M059J (cell line): ENCODE data around the gene PET100. TPM values are rescaled to one million over a fixed set of nuclear protein-coding genes. Genes with fewer than 3 reads are reported as not detected.
"Not testable (repeated sequence)": the region's sequence is repeated elsewhere in the genome, so short reads cannot be mapped to it uniquely, and the experiment has no call there.

ENCODE experiments used
- DNase-seq: peaks from one replicate; pipeline ENCODE4 v3.0.0-alpha.2; 2012; ENCODE audit warnings: low read depth
- total RNA-seq: library from RNA; depleted of rRNA; stranded (reverse); fragments of >200 nt; shearing (Covaris generic); gene quantifications from 2 replicates; pipeline ENCODE4 v1.2.3, GENCODE V29; 2014

Gene PET100
- total RNA-seq, 1 experiment from 2014 or later, result 67.8 TPM

DNA sequence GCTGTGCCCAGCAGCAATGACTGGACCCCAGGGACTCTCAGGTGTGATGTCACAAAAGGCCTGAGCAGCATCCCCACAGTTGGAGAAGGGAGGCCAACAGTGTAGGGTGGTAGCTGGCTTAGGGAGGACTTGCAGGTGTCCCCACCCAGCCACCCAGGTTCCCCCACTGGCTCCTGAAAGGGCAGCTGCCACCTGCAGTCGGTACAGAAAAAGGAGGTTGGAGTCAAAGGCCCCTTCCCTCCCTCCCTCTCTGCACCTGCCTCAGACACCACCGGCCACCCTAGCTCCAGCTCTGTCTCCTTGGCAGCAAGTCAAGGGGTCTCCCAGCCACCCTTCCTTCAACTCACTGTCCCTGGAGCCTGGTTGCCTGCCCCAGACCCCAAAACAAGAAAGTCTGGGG is 4.1 kb downstream of the PET100 start, which contains the start of gene PCP2:
TSS of gene PCP2 (minus strand) at position 22 of the 400 bp plus-strand sequence. CDS start 262 bp downstream, outside the sequence.
- DNase-seq, result no peak

DNA sequence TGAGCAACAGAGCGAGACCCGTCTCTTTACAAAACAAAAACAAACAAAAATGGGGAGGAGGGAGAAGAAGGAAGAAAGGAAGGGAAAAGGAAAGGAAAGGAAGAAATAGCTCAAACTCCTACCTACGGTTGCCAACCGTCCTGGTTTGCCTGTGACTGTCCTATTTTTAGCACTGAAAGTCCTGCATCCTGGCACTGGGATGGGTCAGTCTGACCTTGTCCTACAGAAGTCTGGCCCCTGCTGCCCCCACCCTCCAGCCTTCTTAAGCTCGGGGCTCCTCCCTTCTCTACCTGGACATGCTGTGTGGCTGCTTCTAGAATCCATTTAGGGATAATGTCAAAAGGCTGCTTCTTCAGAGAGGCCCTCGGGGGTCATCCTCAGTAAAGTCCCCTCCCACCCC is 6.1 kb downstream of the PET100 start:
- DNase-seq, result no peak

DNA sequence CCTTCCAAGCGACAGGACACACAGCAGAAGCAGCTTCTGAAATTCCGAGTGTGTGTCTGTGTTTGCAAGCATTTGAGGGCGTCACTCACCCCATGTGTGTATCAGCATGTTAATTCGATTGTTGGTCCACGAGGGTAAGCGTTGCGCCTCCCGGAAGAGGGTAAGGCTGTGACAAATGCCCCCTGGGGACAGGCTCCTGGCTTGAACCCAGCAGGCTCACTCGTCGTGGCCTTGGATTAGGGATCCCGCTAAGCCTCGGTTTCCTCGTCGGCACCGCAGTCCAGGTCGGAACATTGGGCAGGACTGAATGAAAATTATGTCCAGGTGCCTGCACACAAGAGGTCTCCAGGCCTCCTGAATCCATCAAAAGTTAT is 6.7 kb downstream of the PET100 start:
- DNase-seq, result no peak

DNA sequence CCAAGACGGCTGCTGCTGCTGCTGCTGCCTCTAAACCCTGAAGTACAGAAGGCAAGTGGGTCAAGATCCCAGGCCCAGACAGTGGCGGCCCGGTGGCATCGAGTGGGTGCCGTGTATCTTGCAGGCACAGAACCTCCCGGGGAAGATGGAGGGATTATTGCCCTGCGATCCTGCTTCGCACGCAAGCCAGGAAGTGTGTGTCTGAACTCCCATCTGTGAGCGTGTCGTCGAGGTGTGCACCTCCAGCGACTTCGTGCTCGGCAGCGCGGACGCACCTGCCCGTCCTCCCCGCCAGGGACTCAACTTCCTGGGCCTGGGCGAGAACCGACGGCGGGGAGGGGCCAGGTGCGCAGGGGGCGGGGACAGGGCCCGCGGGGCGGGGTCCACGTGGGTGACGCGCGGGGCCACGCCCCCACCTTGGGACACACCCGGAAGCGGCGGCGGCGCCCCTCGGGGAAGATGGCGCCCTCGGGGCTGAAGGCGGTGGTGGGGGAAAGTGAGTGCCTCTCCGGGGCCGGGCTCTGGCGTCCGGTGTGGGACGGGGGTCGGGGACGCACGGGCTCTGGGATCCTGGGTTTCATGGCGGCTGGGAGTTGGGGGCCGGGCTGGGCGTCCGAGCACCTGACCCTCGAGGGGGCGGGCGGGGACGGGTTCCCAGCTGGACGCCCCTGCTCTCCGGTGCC is 7.2 kb downstream of the PET100 start, which contains the start of gene STXBP2:
TSS of gene STXBP2 (plus strand) at position 420 of the 683 bp plus-strand sequence. CDS start at position 460, 40 bp downstream.
- no peak for DNase-seq

DNA sequence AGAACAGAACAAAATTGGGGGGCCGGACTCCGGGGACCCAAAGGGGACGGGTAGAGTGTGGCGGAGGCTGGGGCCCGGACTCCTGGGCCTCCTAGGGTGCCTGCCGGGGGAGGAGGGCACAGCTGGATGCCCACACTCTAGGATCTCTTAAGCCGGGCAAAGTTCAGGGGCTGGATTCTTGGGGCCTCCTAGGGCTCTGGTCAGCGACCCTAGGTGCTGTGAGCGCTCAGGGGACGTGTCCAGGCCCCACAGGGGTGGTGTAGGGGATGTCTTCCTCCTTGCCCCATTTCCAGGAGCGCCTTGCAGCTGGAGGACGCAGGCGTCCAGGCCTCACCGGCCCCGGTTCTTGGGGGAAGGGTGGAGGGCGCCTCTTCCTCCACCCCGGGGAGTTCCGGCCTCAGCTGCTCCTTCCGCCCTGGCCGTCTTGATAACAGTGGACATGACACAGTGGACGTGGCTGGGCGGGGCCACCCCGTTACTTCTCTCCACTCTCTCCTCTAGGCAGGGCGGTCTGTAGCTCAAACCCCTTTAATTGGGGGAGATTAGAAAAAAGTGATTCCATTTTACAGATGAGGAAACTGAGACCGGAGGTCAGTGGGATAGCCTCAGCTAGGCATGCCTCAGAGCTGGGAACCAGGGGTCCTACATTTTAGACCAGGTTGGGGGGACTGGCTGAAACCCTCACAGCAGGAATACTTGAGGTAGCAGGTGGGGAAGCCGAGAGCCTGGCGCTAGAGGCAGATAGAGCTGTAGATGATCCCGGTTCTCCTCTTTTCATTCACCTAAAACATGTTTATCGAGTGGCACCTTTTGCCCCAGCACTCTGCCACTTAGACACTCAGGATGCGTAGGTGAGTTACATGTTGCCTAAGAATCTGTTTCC is 8.0 kb downstream of the PET100 start:
- DNase-seq, result no peak

DNA sequence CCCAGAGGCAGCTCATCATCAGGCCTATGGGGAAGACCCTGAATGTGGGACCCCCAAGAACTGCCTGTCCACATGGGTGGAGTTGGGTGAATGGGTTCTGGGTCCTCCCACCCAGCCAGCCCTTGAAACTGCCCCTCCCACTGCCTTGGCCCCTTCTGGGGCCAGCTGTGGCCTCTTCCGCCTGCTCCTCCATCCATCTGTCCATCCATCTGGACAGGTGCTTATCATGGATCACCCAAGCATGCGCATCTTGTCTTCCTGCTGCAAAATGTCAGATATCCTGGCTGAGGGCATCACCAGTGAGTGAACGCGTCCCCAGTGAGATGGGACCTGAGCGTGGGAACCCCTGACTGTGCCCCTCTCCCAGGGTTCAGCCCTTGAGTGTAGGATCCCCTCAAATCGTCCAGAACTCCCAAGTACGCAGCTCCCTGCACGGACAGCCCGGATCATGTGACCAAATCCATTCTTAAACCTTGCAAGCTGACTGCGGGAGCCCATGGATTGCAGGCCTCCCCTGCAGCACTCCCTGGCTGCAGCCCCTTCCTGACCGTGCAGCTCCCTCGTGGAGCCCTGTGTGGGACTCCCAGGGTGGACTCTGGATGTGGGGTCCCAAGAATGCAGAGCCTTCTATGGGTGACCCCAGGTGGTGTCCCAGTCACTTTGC is 9.3 kb downstream of the PET100 start:
- DNase-seq, result no peak

DNA sequence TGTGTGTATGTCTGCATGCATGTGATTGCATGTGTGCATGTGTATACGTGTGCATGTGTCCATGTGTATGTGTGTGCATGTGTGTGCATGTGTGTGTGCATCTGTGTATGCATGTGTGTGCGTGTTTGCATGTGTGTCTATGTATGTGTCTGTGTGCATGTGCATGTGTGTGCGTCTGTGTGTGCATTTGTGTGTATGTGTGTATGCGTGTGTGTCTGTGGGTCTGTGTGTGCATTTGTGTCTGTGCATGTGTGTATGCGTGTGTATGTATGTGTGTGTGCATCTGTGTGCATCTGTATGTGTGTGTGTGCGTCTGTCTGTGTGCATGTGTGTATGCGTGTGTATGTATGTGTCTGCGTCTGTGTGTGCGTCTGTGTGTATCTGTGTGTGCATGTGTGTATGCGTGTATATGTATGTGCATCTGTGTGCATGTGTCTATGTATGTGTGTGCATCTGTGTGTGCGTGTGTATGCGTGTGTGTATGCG is 10.3 kb downstream of the PET100 start:
- no peak for DNase-seq

DNA sequence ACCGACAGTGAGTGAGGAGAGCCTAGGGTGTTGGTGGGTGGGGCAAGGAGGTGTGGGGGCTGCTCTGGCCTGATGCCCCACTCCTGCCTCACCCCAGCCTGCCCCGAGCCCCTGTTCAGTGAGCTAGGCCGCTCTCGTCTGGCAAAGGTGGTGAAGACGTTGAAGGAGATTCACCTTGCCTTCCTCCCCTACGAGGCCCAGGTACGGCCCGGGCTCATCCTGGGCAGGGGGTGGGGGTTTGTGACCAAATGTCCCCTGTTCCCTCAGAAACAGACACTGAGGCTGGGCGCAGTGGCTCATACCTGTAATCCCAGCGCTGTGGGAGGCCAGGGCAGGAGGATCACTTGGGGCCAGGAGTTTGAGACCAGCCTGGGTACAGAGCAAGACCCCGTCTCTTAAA is 11.2 kb downstream of the PET100 start:
- DNase-seq, result no peak

DNA sequence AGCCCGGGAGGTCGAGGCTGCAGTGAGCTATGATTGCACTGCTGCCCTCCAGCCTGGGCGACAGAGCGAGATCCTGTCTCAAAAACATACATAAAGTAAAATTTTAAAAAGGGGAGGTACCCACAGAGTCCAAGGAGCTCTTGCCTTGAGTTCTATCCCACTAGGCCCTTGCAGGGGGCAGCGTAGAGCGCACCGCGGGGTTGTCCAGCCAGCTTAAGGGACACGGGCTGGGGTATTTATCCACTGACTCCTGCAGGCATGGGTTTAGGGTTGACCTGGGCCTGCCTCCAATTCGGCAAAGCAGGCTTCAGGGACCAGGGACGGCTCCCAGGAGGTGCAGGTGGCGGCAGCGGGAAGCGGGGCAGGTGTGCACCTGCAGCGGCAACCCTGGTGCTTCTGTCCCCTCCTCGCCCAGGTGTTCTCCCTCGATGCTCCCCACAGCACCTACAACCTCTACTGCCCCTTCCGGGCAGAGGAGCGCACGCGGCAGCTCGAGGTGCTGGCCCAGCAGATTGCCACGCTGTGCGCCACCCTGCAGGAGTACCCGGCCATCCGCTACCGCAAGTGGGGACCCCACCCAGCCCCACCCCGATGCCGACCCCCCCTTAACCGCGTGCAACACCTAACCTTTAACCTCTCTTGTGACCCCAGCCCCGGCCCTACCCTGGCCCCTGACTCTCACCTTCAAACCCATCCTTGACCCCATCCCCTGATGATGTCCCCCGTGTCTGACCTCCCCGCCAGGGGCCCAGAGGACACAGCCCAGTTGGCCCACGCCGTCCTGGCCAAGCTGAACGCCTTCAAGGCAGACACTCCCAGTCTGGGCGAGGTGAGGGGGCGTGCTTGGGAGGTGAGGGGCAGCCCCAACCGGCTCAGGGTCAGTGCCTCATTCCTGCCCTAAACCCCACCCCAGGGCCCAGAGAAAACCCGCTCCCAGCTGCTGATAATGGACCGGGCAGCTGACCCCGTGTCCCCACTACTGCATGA is 12.0 kb downstream of the PET100 start:
- DNase-seq, result no peak

DNA sequence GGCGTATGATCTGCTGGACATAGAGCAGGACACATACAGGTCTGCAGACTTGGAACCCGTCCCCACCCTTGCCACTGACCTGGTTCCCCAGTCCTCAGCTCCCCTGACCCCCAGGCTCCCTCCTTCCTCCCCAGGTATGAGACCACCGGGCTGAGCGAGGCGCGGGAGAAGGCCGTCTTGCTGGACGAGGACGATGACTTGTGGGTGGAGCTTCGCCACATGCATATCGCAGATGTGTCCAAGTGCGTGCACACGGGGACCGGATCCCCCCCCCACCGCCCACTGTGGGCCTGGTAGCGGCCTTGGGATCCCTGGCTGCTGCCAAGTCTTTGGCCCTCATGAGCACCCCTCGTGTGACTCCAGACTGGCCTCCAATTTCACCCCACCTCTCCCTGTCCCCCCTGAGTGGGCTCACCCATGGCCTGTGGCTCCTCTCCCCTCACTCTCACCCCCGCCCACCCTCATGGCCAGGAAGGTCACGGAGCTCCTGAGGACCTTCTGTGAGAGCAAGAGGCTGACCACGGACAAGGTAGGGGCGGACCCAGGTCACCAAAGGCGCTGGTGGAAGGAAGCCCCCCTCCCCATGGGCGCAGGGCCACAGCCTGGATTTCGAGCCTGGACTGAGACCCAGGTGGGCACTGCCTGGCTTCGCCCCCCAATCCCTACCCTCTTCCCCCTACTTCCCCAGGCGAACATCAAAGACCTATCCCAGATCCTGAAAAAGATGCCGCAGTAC is 12.9 kb downstream of the PET100 start:
- no peak for DNase-seq

DNA sequence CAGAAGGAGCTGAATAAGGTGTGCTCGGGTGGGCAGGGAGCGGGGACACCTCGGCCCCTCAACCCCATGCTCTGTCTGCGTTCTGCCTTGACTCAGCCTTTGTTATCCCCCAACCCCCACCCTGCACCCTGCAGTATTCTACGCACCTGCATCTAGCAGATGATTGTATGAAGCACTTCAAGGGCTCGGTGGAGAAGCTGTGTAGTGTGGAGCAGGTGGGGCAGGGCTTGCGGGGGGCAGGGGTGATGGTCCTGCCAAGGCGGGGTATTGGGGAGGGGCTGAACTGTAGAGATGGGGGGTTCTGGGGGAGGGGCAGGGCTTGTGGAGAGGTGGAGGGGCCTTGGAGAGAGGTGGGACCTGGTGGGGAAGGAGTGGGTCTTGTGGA is 13.4 kb downstream of the PET100 start:
- DNase-seq, result no peak

DNA sequence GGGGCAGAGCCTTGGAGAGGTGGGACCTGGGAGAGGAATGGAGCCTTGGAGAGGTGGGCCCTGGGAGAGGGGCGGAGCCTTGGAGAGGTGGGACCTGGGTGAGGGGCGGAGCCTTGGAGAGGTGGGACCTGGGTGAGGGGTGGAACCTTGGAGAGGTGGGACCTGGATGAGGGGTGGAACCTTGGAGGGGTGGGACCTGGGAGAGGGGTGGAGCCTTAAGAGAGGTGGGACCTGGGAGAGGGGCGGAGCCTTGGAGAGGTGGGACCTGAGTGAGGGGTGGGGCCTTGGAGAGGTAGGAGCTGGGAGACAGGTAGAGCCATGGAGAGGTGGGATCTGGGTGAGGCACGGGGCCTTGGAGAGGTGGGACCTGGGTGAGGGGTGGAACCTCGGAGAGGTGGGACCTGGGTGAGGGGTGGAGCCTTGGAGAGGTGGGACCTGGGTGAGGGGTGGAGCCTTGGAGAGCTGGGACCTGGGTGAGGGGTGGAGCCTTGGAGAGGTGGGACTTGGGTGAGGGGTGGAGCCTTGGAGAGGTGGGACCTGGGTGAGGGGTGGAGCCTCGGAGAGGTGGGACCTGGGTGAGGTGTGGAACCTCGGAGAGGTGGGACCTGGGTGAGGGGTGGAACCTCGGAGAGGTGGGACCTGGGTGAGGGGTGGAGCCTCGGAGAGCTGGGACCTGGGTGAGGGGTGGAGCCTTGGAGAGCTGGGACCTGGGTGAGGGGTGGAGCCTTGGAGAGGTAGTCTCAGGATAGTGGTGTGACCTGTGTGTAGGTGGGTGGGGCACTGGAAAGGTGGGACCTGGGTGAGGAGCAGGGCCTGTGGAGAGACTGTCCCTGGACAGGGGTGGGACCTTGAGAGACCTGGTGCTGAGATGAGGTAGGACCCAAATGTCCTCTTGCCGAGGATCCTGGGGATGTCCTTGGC is 14.3 kb downstream of the PET100 start:
- DNase-seq, result not testable (repeated sequence)

DNA sequence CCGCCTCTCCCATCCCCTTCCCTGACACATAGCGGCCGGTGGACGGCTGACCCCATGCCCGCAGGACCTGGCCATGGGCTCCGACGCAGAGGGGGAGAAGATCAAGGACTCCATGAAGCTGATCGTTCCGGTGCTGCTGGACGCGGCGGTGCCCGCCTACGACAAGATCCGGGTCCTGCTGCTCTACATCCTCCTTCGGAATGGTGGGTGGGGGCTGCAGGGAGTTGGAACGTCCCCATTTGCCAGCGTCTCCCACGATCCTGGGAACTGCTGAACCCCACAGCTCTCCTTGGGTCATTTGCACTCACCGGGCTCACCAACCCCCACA is 14.9 kb downstream of the PET100 start:
- no peak for DNase-seq

DNA sequence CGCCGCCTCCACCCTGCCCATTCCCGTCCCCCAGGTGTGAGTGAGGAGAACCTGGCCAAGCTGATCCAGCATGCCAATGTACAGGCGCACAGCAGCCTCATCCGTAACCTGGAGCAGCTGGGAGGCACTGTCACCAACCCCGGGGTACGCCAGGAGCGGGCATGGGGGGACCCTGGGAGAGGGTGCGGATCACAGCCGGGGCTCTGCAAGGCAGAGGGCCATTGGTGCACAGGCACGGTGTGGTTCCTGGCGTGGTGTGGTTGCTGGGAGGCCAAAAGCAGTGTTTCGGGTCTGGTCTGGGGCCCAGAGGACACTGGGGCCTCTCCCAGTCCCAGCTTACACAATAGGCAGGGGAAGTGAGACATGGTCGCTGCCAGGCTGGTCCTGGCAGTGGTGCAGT is 15.6 kb downstream of the PET100 start:
- DNase-seq, result no peak

DNA sequence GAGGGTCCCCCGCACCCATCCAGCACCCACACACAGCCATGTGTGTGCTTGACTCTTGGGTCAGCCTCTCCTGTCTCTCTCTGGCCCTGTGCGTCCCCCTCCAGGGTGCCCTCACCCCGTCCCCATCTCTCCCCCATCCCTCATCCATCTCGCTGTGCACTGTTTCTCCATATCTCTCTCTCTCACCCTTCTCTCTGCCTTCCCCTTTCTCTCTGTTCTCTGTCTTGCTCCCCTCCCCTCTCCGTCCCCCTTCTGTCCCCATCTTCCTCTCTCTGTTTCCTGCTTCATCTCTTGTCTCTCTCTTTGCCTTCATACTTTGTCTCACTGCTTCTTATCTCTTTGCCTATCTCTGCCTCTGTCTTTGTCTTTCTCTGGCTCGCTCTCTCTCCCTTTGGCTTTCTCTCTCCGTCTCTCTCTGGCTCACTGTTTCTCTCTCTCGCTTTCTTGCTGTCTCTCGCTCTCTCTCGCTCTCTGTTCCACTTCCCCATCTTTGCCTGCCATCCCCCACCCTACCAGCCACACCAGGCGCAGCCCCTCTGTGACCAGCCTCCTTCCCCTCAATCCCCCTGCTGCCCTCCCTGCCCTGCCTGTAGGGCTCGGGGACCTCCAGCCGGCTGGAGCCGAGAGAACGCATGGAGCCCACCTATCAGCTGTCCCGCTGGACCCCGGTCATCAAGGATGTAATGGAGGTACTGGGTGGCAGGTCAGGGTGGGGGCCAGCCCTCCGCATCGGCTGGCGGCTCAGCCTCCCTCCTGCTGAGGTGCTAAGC is 16.2 kb downstream of the PET100 start:
- no peak for DNase-seq

DNA sequence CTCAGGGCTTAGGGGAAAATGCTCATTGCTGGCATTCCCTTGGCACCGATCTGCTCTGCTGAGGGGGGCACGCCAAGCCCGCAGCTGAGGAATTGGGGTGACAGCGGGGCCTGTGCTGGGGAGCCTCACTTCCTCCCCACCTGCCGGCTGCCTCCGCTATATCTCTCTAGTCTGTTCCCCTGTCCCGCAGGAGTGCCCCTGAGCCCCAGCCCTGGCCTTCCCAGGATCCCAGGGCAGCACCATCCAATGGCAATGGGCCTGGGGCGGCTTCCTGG is 16.8 kb downstream of the PET100 start:
- no peak for DNase-seq

DNA sequence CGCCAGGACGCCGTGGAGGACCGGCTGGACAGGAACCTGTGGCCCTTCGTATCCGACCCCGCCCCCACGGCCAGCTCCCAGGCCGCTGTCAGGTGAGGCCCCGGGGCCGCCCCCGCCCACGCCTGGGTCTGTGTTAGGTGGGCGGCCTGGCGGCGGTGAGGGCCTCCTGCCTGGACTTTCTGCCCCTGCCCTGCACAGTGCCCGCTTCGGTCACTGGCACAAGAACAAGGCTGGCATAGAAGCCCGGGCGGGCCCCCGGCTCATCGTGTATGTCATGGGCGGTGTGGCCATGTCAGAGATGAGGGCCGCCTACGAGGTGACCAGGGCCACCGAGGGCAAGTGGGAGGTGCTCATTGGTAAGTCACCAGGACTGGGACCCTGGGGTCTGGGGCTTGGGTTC is 17.6 kb downstream of the PET100 start:
- no peak for DNase-seq

DNA sequence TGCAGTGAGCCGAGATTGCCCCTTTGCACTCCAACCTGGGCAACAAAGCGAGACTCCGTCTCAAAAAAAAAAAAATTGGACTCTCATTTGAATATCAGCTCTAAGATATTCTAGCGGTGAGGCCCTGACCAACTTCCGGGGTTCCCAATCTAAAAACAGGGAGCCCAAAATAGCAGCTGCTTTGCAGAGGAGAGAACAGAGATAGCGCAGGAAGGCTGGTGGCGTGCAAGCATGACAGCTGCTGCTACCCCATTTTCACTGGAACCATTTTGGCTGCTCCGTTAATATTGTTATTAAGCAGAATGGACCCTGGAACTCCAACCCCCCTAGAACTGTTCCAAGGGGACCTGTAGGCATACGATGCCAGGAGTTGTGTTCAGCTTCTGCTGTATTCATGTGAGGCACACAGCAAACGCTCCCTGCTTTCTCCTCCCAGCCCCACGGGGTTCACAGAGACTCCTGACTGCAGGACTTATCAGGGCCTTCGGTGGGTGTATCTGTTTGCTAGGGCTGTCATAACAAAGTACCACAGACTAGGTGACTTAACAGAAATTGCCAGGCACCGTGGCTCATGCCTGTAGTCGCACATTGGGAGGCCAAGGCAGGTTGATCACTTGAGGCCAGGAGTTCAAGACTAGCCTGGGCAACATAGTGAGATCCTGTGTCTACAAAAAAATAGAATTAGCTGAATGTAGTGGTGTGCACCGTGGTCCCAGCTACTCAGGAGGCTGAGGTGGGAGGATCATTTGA is 18.8 kb downstream of the PET100 start:
- no peak for DNase-seq
